ENCODE results near the gene LY9.

- TF ChIP-seq, protein P1, sequence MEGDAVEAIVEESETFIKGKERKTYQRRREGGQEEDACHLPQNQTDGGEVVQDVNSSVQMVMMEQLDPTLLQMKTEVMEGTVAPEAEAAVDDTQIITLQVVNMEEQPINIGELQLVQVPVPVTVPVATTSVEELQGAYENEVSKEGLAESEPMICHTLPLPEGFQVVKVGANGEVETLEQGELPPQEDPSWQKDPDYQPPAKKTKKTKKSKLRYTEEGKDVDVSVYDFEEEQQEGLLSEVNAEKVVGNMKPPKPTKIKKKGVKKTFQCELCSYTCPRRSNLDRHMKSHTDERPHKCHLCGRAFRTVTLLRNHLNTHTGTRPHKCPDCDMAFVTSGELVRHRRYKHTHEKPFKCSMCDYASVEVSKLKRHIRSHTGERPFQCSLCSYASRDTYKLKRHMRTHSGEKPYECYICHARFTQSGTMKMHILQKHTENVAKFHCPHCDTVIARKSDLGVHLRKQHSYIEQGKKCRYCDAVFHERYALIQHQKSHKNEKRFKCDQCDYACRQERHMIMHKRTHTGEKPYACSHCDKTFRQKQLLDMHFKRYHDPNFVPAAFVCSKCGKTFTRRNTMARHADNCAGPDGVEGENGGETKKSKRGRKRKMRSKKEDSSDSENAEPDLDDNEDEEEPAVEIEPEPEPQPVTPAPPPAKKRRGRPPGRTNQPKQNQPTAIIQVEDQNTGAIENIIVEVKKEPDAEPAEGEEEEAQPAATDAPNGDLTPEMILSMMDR (IDR thresholded peaks at IDR 0.05) = no peak
- no peak for TF ChIP-seq POLR2A (IDR thresholded peaks at IDR 0.05)
Observed at GRCh38 chr1:160778976-160779375, 17.0 kb upstream of the LY9 start.
